GM19099 (cell line): Measurements from ENCODE around the gene PARD3B.

Experiments used
- POLR2A ChIP-seq: IDR thresholded peaks from 3 replicates; pipeline ENCODE4 v1.6.1; 2011; ENCODE audit warnings: low read depth; ENCODE audit not compliant: insufficient read length; ENCODE audit errors: extremely low read depth

Gene PARD3B

DNA sequence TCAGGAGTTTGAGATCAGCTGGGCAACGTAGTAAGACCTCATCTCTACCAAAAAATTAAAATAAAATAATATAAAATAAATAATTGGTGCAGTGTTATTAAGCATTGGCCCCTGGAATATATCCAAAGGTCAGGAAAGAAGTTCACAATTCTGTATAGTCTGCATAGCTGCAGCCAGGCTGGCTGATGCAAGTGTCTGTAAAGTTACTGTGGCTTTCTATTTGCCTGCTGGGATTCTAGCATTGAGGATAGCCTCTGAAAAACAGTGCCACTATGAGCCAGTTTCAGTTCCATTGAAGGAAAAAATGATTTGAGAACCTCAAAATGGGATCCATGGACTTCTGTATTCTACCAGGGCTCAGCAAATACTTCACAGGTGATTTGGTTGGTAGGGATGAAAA is 208.6 kb downstream of the PARD3B start:
- TF ChIP-seq POLR2A = no peak

- no peak for TF ChIP-seq POLR2A
Measured at GRCh38 chr2:204754898-204755297, 209.6 kb downstream of the PARD3B start.

- TF ChIP-seq POLR2A = no peak
Measured at GRCh38 chr2:204763974-204764703, 218.9 kb downstream of the PARD3B start.

DNA sequence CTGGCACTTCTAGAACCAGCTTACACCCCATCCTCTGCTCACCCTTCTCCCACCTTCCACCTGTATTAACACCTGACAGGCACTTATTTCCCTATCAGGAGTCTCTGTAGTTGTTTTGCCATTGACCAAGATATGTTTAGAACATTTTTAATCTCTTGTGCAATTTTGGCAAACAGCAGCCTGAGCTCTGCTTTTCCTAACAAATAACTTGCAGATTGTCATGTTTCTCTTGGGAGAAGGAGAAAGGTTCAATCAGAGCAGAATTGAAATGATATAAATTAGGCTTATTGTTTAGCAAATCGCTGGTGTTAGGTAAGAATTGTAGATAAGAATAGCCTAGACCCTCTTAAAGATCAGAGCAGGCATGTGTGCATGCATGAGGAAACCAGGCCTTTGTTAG is 225.5 kb downstream of the PARD3B start:
- TF ChIP-seq POLR2A = no peak

DNA sequence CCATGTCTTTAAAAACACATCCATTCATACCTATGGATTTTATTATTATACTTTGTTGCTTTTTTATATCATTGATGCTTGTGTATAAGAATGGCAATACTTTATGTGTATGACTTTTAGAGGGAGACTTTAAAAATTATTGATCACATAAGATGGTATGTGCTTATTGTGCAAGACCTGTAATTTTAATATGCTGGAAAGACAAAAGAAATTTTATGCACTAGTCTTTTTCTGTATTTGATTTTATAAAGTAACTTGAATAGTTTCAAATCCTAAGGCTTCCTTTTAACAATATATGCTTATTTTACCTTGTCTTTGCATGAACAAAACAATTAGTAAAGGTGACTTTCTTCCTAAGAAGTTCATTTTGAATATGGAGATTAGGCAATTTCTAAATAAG is 226.4 kb downstream of the PARD3B start:
- no peak for TF ChIP-seq POLR2A

DNA sequence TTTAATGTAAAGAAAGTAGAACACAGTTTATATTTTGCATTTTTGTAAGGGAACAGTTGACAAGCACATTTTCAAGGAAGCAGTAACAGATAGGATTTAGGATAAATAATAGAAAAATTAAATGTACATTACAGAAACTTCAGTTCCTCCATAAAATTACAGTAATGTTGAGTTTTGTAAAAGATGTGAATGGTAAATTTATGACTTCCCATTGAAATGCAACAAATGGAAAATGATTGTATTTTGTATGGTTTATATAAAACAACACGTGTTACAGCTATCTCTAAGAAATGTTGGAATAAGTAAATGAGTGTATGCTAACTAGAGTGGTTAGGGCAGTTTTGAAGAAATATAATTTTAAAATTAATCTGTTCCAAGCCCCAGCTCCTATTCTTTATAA is 227.3 kb downstream of the PARD3B start:
- no peak for TF ChIP-seq POLR2A

- TF ChIP-seq POLR2A = no peak
Measured at GRCh38 chr2:204775766-204776165, 230.5 kb downstream of the PARD3B start.

DNA sequence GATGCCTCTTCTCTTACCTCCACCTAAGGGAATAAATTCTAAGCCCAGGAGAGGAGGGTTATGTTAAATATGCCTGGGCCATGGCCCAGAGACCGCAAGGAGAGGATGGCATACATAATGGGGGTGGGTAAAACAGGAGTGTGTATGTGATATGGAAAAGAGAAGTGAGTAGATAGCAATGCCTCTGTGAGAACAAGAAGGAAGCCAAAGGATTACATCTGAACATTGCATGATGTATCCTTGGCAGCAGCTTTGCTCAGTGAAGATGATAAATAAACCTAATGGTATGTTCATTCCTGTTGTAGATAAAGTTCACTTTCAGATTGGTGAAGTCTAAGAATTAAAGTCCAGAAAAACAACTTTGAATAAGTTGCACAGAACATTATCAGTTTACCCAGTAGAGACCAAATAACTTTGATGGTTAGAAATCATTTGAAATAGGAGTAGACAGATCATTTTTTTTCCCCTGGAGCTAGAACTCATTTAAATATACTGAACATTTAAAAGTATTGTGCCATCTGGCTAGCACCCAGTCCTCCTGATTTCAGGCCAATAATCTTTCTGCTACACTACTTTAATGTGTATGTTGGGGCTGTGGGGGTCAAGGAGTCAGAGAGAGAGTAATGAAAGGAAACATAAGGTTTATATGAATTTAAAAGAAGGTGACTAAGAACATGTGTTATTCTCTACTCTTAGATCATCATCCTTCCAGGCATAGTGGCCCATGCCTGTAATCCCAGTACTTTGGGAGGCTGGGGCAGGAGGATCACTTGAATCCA is 231.7 kb downstream of the PARD3B start:
- TF ChIP-seq POLR2A = no peak

- TF ChIP-seq POLR2A = no peak
Measured at GRCh38 chr2:204779771-204780170, 234.5 kb downstream of the PARD3B start.

- TF ChIP-seq POLR2A = no peak
Measured at GRCh38 chr2:204781941-204782340, 236.7 kb downstream of the PARD3B start.

DNA sequence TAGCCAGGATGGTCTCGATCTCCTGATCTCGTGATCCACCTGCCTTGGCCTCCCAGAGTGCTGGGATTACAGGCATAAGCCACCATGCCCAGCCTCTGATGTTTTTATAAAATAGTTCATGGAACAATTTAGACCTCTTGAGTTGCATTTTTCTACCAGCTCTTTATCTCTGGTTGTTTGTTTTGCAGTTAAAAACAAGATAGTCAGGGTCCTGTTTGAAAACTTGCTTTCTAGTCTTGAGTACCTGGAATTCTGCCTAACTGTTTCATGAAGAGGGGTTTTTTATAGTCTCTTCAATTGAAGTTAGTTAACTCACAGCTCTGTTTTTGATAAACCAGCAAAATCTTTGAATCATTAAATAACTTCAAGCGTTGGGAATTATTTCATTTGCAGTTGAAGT is 244.8 kb downstream of the PARD3B start:
- no peak for TF ChIP-seq POLR2A

- TF ChIP-seq POLR2A = no peak
Measured at GRCh38 chr2:204791230-204791629, 246.0 kb downstream of the PARD3B start.

GRCh38 chr2:204794624-204795023 is 249.3 kb downstream of the PARD3B start:
- no peak for TF ChIP-seq POLR2A

- no peak for TF ChIP-seq POLR2A
Measured at GRCh38 chr2:204795156-204795555, 249.9 kb downstream of the PARD3B start.

DNA sequence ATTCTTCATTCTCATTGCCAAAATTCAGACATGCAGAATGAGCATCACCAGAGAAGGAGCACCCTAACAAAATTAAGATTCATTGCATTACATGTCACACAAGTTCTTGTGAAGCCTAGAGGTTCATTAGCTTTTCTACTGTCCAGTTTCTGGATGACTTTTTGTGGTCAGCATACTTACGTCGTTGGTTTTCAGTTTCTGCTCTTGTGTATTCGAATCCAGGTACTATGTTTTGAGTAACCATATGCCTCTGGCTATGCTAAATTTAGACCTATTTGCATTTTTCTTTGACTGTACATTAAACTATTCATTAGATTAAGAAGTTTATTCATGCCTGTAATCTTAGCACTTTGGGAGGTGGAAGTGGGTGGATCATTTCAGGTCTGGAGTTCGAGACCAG is 251.3 kb downstream of the PARD3B start:
- no peak for TF ChIP-seq POLR2A

- no peak for TF ChIP-seq POLR2A
Measured at GRCh38 chr2:204799791-204800190, 254.5 kb downstream of the PARD3B start.
